Mesothelial cell of epicardium (in vitro differentiated cells): ENCODE results near the gene ASPRV1. TPM values are rescaled to one million over a fixed set of nuclear protein-coding genes. Genes with fewer than 3 reads are reported as not detected.

Experiments
- DNase-seq, 2 experiments: peaks; one replicate each; pipeline ENCODE4 v3.0.0; 2021; ENCODE audit warnings: low spot score in 2 of 2; ENCODE audit not compliant: unreplicated experiment in 2 of 2
- H3K27ac Mint-ChIP-seq: 2 replicates; pipeline ENCODE4 v1.8.0; 2021; ENCODE audit warnings: mixed read lengths
- H3K27me3 Mint-ChIP-seq: 2 replicates; pipeline ENCODE4 v1.8.0; 2021; ENCODE audit warnings: low read depth, mixed read lengths
- H3K36me3 Mint-ChIP-seq: 2 replicates; pipeline ENCODE4 v1.8.0; 2021; ENCODE audit warnings: mixed read lengths
- H3K4me1 Mint-ChIP-seq: 2 replicates; pipeline ENCODE4 v1.8.0; 2021; ENCODE audit warnings: mixed read lengths
- H3K4me3 Mint-ChIP-seq: 2 replicates; pipeline ENCODE4 v1.8.0; 2021; ENCODE audit warnings: mild to moderate bottlenecking, moderate library complexity, mixed read lengths
- H3K9me3 Mint-ChIP-seq: 2 replicates; pipeline ENCODE4 v1.8.0; 2021; ENCODE audit warnings: mixed read lengths
- CTCF ChIP-seq: fragments of 200-600 bp; sonication (generic); IDR thresholded peaks from one replicate; pipeline ENCODE4 v1.5.0; 2021; ENCODE audit warnings: antibody characterized with exemption; ENCODE audit not compliant: unreplicated experiment
- total RNA-seq: library from RNA; stranded (reverse); gene quantifications from 3 replicates; pipeline ENCODE4 v1.2.1, GENCODE V29; 2021

ASPRV1 gene
- total RNA-seq, 1 donor from 2014 or later: 3.6 TPM

- no peak overlapping the region for H3K27ac Mint-ChIP-seq
- H3K36me3 Mint-ChIP-seq: peaks cover 13% of the 10 kb centered on the region
- H3K4me1 Mint-ChIP-seq: no peaks in the 10 kb centered on the region
- H3K9me3 Mint-ChIP-seq: peaks cover 4% of the 10 kb centered on the region
- H3K27me3 Mint-ChIP-seq: no peaks in the 10 kb centered on the region
- TF ChIP-seq CTCF: no peak
- H3K4me3 Mint-ChIP-seq: no peak overlapping the region
- DNase-seq: no peak
Observed at GRCh38 chr2:69986691-69987090, 25.3 kb upstream of the ASPRV1 start.

GRCh38 chr2:69985688-69986087, 24.3 kb upstream of the ASPRV1 start:
- no peak for DNase-seq
- H3K4me1 Mint-ChIP-seq: no peaks in the 10 kb centered on the region
- no peak for TF ChIP-seq CTCF
- no peak overlapping the region for H3K27ac Mint-ChIP-seq
- peaks cover 7% of the 10 kb centered on the region for H3K36me3 Mint-ChIP-seq
- H3K27me3 Mint-ChIP-seq: no peaks in the 10 kb centered on the region
- H3K4me3 Mint-ChIP-seq: no peak overlapping the region
- peaks cover 4% of the 10 kb centered on the region for H3K9me3 Mint-ChIP-seq

GRCh38 chr2:69985216-69985615, 23.8 kb upstream of the ASPRV1 start:
- Mint-ChIP-seq H3K27ac (no peak overlapping the region), H3K27me3 (no peaks in the 10 kb centered on the region), H3K4me3 (no peak overlapping the region), H3K36me3 (peaks cover 6% of the 10 kb centered on the region), H3K9me3 (peaks cover 4% of the 10 kb centered on the region), H3K4me1 (no peaks in the 10 kb centered on the region)
- no peak for DNase-seq
- no peak for TF ChIP-seq CTCF

- Mint-ChIP-seq H3K9me3 (peaks cover 4% of the 10 kb centered on the region), H3K27ac (no peak overlapping the region), H3K27me3 (no peaks in the 10 kb centered on the region), H3K4me1 (peaks cover 2% of the 10 kb centered on the region), H3K36me3 (peaks cover 6% of the 10 kb centered on the region), H3K4me3 (no peak overlapping the region)
- DNase-seq: no peak
- TF ChIP-seq CTCF: no peak
Observed at GRCh38 chr2:69983392-69983966, 22.0 kb upstream of the ASPRV1 start.

- no peak for DNase-seq
- no peak overlapping the region for H3K27ac Mint-ChIP-seq
- no peaks in the 10 kb centered on the region for H3K27me3 Mint-ChIP-seq
- no peak overlapping the region for H3K4me3 Mint-ChIP-seq
- peaks cover 2% of the 10 kb centered on the region for H3K9me3 Mint-ChIP-seq
- TF ChIP-seq CTCF: no peak
- peaks cover 12% of the 10 kb centered on the region for H3K4me1 Mint-ChIP-seq
- H3K36me3 Mint-ChIP-seq: peaks cover 1% of the 10 kb centered on the region
Observed at GRCh38 chr2:69979902-69980807, 18.7 kb upstream of the ASPRV1 start.
